Esophagus (tissue), 2 donors: ENCODE data around the gene FAM228B. TPM values are rescaled to one million over a fixed set of nuclear protein-coding genes. Genes with fewer than 3 reads are reported as not detected.
"Not testable (repeated sequence)": the region's sequence is repeated elsewhere in the genome, so short reads cannot be mapped to it uniquely, and the experiment has no call there.

Source experiments
- H3K27ac ChIP-seq, 2 donors: one replicate each; pipeline ENCODE4 v1.5.1; 2013; ENCODE audit warnings: low read depth in 2 of 2, mild to moderate bottlenecking in 2 of 2, inconsistent platforms in 1 of 2, low read length in 1 of 2, moderate library complexity in 1 of 2
- H3K27me3 ChIP-seq, 2 donors: one replicate each; pipeline ENCODE4 v1.6.1; 2013; ENCODE audit warnings: low read length in 2 of 2, control low read depth in 1 of 2, mild to moderate bottlenecking in 1 of 2; ENCODE audit not compliant: insufficient read depth in 2 of 2, control insufficient read depth in 1 of 2
- H3K36me3 ChIP-seq, 2 donors: one replicate each; pipeline ENCODE4 v1.6.1; 2013; ENCODE audit warnings: low read length in 1 of 2; ENCODE audit not compliant: control insufficient read depth in 2 of 2, insufficient read depth in 2 of 2
- H3K4me1 ChIP-seq, 2 donors: one replicate each; pipeline ENCODE4 v1.6.1; 2013; ENCODE audit warnings: low read length in 1 of 2; ENCODE audit not compliant: control insufficient read depth in 2 of 2, insufficient read depth in 2 of 2
- H3K4me3 ChIP-seq, 2 donors: one replicate each; pipeline ENCODE4 v1.5.1; 2013; ENCODE audit warnings: low read length in 2 of 2, mild to moderate bottlenecking in 2 of 2, low read depth in 1 of 2, moderate library complexity in 1 of 2
- H3K9me3 ChIP-seq, 2 donors: one replicate each; pipeline ENCODE4 v1.6.1; 2013; ENCODE audit warnings: mild to moderate bottlenecking in 2 of 2, low read depth in 1 of 2, low read length in 1 of 2, moderate library complexity in 1 of 2; ENCODE audit not compliant: control insufficient read depth in 2 of 2, insufficient read depth in 1 of 2
- WGBS, 2 donors: extraction: QIAGEN DNeasy Blood & Tissue Kit; methylation state at CpG; one replicate each; pipeline ENCODE4 v1.1.7; 2013; 5-methylcytosine and 5-hydroxymethylcytosine counted together
- polyA plus RNA-seq, 2 donors: library from polyadenylated mRNA; stranded (reverse); fragments of 200-250 nt; gene quantifications; one replicate each; pipeline ENCODE4 v1.2.3, GENCODE V29; 2013
- donor health status: healthy with polysubstance abuse.
- donor health status: Bipolar disorder and iron deficiency.

Gene FAM228B
- polyA plus RNA-seq, 2 donors: 4.8 to 9.0 TPM

- H3K27me3 ChIP-seq: no peaks in the 10 kb centered on the region
- H3K4me1 ChIP-seq: peaks cover 0 to 3% of the 10 kb centered on the region in 2 donors
- H3K9me3 ChIP-seq: no peaks in the 10 kb centered on the region
- peak overlapping the region; percentile 93 to 96 for H3K27ac ChIP-seq
- WGBS, 2 donors: 84 to 85% methylated on average over 8 of the region's 8 CpGs
- peaks cover 0 to 11% of the 10 kb centered on the region in 2 donors for H3K36me3 ChIP-seq
- peak overlapping the region; percentile 48 to 67 for H3K4me3 ChIP-seq
Observed at GRCh38 chr2:24082787-24083566, 40.3 kb upstream of the FAM228B start.

- Histone ChIP-seq H3K4me3 (peak overlapping the region; percentile 48 to 67), H3K9me3 (no peaks in the 10 kb centered on the region), H3K27me3 (no peaks in the 10 kb centered on the region), H3K4me1 (peaks cover 0 to 3% of the 10 kb centered on the region in 2 donors), H3K27ac (peak overlapping the region; percentile 93 to 96), H3K36me3 (peaks cover 0 to 11% of the 10 kb centered on the region in 2 donors)
- WGBS, 2 donors: 8 to 10% methylated on average over 28 to 30 of the region's 30 CpGs
Observed at GRCh38 chr2:24083567-24084385, 39.5 kb upstream of the FAM228B start.

- peaks cover 0 to 3% of the 10 kb centered on the region in 2 donors for H3K4me1 ChIP-seq
- peaks cover 0 to 11% of the 10 kb centered on the region in 2 donors for H3K36me3 ChIP-seq
- peak within 1 kb of the TSS; percentile 63 to 67 for H3K4me3 ChIP-seq
- WGBS, 2 donors: 1% methylated on average over 41 to 44 of the region's 44 CpGs
- no peaks in the 10 kb centered on the region for H3K27me3 ChIP-seq
- no peaks in the 10 kb centered on the region for H3K9me3 ChIP-seq
- H3K27ac ChIP-seq: peak within 1 kb of the TSS; percentile 93 to 96
Observed at GRCh38 chr2:24084386-24085199, 38.7 kb upstream of the FAM228B start, which contains the start of gene TP53I3. TP53I3 (minus strand) TSS chr2:24084834; CDS start chr2:24084326, 508 bp downstream.

GRCh38 chr2:24085200-24085489 is 38.1 kb upstream of the FAM228B start:
- Histone ChIP-seq H3K27me3 (no peaks in the 10 kb centered on the region), H3K4me1 (peaks cover 0 to 3% of the 10 kb centered on the region in 2 donors), H3K36me3 (peaks cover 0 to 9% of the 10 kb centered on the region in 2 donors), H3K9me3 (no peaks in the 10 kb centered on the region), H3K27ac (peak overlapping the region; percentile 93 to 96), H3K4me3 (peak overlapping the region; percentile 63 to 67)
- WGBS, 2 donors: 30% methylated on average over 11 of the region's 11 CpGs

- Histone ChIP-seq H3K36me3 (peaks cover 0 to 9% of the 10 kb centered on the region in 2 donors), H3K27me3 (no peaks in the 10 kb centered on the region), H3K4me1 (peaks cover 0 to 3% of the 10 kb centered on the region in 2 donors), H3K4me3 (no peak overlapping the region), H3K27ac (no peak overlapping the region), H3K9me3 (no peaks in the 10 kb centered on the region)
- 82 to 88% methylated on average over 1 of the region's 1 CpG for WGBS, 2 donors
Observed at GRCh38 chr2:24086241-24086640, 37.0 kb upstream of the FAM228B start.

- WGBS, 2 donors: 79 to 82% methylated on average over 3 of the region's 3 CpGs
- Histone ChIP-seq H3K4me3 (no peak overlapping the region), H3K9me3 (no peaks in the 10 kb centered on the region), H3K27ac (no peak overlapping the region), H3K27me3 (no peaks in the 10 kb centered on the region), H3K36me3 (peaks cover 0 to 6% of the 10 kb centered on the region in 2 donors), H3K4me1 (peaks cover 0 to 3% of the 10 kb centered on the region in 2 donors)
Observed at GRCh38 chr2:24087032-24087431, 36.2 kb upstream of the FAM228B start.

- Histone ChIP-seq H3K4me1 (no peaks in the 10 kb centered on the region), H3K27me3 (no peaks in the 10 kb centered on the region), H3K27ac (peak overlapping the region in 1 of 2 donors; percentile 44), H3K4me3 (no peak overlapping the region), H3K9me3 (no peaks in the 10 kb centered on the region), H3K36me3 (no peaks in the 10 kb centered on the region)
- WGBS, 2 donors: 51 to 80% methylated on average over 2 of the region's 2 CpGs
Observed at GRCh38 chr2:24088821-24089359, 34.4 kb upstream of the FAM228B start.

GRCh38 chr2:24093270-24093669 is 30.0 kb upstream of the FAM228B start:
- not testable (repeated sequence) for H3K4me3 ChIP-seq, H3K27me3 ChIP-seq, H3K4me1 ChIP-seq, H3K27ac ChIP-seq, H3K9me3 ChIP-seq, H3K36me3 ChIP-seq
- 99 to 100% methylated on average over 5 of the region's 5 CpGs for WGBS, 2 donors

GRCh38 chr2:24095171-24095677 is 28.0 kb upstream of the FAM228B start:
- 70 to 84% methylated on average over 17 of the region's 17 CpGs for WGBS, 2 donors
- not testable (repeated sequence) for H3K9me3 ChIP-seq, H3K27ac ChIP-seq, H3K4me3 ChIP-seq, H3K27me3 ChIP-seq, H3K4me1 ChIP-seq, H3K36me3 ChIP-seq
